HG03280 (cell line): Measurements from ENCODE around the gene RNF182.
"Not testable (repeated sequence)": the region's sequence is repeated elsewhere in the genome, so short reads cannot be mapped to it uniquely, and the experiment has no call there.

Experiments used
- ATAC-seq: cut with Tn5 transposase; IDR thresholded peaks from one replicate; pipeline ENCODE4 v1.9.1; 2021; ENCODE audit warnings: mild to moderate bottlenecking, moderate library complexity; ENCODE audit not compliant: unreplicated experiment

The RNF182 gene

GRCh38 chr6:13924949-13925881 is at the start of gene RNF182:
Gene RNF182, plus strand, starts transcription at chr6:13924952. Its CDS starts 52,168 bp downstream, at chr6:13977120.
- ATAC-seq = no peak

- no peak for ATAC-seq
Observed at GRCh38 chr6:13877051-13877450, 47.7 kb upstream of the RNF182 start.

GRCh38 chr6:13880061-13880663 is 44.6 kb upstream of the RNF182 start:
- ATAC-seq = not testable (repeated sequence)

DNA sequence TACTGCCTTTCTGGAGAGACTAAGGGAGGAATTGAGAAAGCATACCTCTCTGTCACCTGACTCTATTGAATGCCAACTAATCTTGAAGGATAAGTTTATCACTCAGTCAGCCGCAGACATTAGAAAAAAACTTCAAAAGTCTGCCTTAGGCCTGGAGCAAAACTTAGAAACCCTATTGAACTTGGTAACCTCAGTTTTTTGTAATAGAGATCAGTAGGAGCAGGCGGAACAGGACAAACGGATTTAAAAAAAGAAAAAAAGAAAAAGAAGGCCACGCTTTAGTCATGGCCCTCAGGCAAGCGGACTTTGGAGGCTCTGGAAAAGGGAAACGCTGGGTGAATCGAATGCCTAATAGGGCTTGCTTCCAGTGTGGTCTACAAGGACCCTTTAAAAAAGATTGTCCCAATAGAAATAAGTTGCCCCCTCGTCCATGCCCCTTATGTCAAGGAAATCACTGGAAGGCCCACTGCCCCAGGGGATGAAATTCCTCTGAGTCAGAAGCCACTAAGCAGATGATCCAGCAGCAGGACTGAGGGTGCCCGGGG is 43.1 kb upstream of the RNF182 start:
- no peak for ATAC-seq

DNA sequence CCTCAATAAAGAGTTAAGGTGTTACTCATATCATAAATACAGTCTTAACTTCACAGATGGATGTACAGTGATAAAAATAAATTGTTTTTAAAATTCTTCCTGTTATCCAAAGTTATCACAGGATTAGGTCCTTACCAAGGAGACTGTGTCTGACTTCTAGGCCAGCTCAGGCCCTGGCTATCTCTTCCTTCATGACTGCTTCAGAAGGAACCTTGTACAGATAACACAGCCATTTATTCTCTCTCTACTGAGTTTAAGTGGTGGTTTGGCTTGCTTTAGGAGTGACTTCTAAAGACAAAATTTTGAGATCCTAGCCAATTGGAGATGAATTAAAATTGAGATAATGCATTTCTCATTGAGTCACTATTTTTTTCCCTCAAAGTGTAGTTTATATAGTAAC is 40.8 kb upstream of the RNF182 start:
- ATAC-seq = no peak

GRCh38 chr6:13884397-13884796 is 40.4 kb upstream of the RNF182 start:
- no peak for ATAC-seq

DNA sequence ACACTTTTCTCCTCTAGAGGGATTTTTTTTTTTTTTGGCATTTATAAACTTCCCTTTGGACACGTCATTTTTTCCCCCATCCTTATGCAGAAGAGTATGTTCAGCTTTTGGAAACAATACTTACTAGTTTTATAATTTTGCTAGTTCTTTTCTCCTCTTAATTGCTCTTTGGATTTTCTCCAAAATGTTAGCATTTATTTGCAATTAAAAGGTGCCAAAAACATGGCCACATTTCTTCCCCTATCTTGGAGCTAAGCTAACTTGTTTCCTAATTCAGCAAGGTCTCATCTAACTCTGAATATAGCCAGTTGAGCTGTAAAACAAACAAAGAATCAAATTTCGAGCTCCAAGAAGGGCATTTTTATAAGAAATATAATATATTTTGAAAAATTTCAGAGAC is 39.2 kb upstream of the RNF182 start:
- ATAC-seq = no peak

GRCh38 chr6:13886949-13887348 is 37.8 kb upstream of the RNF182 start:
- no peak for ATAC-seq

DNA sequence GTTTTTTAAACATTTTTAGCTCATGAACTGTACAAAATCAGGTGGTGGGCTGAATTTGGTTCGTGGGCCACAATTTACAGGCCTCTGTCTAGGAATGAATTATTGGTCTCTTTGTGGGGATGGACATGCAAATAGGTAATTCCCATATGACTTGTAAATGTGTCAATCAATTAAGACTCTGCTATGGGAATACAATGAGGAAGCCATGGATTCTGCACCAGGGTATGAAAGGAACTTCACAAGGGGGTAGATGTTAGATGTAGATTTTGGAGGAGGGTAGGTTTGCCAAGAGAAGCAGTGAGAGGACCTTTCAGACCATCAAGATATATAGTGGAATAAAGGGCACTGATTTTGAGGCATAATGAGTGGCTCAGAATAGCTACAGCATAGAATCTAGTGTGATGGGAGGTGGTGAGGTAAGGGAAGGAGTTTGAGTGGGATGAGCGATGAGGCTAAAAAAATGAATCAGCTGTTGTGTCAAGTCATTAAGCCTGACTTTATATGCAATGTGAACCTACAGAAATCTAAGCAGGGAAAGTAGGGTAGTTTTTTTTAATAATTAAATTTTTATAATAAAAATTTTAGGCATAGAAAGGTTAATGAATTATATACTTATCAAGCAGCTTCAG is 32.6 kb upstream of the RNF182 start:
- ATAC-seq = no peak

DNA sequence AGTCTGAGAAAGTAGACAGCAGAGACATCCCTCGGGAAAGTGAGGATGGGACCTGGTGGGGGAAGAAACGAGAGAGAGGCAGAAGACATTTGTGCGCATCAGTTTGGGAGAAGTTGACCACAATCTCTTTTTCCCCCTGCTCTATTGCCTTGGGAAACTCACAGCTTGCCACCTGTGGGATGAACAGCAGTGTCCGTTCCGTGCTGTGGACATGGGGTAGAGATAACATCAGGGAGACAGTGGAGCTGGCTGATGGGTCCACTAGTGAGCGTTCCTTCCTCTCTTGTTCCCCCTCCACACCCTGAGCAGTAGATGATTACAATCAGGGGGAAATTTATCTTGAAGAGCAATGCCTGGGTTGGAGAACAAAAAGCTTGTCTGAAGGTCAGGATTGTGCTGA is 21.8 kb upstream of the RNF182 start:
- no peak for ATAC-seq

GRCh38 chr6:13903364-13903763 is 21.4 kb upstream of the RNF182 start:
- ATAC-seq = no peak

GRCh38 chr6:13907001-13907350 is 17.8 kb upstream of the RNF182 start:
- ATAC-seq = no peak

- no peak for ATAC-seq
Observed at GRCh38 chr6:13907614-13908215, 17.0 kb upstream of the RNF182 start.

- no peak for ATAC-seq
Observed at GRCh38 chr6:13908955-13909381, 15.8 kb upstream of the RNF182 start.

GRCh38 chr6:13910443-13910842 is 14.3 kb upstream of the RNF182 start:
- no peak for ATAC-seq

GRCh38 chr6:13911337-13911736 is 13.4 kb upstream of the RNF182 start:
- no peak for ATAC-seq

DNA sequence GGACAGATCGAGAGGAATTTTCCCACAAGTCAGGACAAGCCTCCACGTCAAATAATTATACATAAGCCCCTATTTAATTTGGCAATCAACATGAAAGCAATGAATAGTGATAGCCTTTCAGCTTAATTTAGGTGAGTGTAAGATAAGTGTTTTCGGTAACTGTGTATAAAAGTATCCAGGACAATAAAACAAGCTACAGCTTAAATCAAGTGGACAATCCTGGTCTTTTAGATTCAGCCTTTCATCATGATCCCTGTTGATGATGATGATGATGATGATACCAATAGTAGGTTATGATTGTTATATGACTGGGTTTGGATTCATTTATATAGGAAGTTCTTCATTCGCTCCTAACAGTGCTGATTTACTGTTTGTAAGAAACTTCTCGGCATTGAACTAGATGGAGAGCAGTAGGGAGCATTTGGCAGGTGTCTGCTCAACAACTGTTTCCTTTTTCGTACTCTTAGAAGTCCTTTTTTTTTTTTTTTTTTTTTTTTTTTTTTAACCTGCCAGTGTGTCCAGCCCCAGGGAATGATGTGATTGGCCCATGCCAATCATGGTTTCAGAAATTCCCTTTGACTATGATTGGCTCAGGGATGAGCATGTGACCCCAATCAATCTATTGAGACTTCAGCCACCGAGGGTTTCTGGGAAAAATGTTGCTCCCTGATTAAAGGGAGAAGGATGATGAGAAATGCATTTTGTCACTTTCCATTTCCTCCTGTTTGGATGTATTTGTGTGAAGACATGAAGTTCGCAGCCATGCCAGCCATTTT is 11.3 kb upstream of the RNF182 start:
- ATAC-seq = no peak

DNA sequence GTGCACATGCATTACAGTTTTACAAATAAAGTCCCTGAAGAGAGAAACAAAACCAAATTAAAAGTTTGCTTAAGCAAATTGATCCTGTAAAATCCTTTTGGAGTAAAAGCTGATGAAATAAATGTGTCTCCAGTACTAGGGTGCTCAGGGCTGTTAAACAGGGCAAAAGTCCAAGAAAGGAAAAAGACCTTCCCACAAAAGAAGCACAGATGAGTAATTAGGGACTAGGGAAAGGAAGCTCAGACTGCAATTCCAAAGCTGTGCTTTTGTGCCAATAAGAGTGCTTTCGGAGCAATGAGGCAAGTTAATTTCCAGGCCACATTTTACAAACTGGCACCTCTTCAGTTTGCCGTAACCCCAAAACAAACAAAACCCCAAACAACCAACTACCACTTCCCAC is 10.4 kb upstream of the RNF182 start:
- ATAC-seq = no peak

DNA sequence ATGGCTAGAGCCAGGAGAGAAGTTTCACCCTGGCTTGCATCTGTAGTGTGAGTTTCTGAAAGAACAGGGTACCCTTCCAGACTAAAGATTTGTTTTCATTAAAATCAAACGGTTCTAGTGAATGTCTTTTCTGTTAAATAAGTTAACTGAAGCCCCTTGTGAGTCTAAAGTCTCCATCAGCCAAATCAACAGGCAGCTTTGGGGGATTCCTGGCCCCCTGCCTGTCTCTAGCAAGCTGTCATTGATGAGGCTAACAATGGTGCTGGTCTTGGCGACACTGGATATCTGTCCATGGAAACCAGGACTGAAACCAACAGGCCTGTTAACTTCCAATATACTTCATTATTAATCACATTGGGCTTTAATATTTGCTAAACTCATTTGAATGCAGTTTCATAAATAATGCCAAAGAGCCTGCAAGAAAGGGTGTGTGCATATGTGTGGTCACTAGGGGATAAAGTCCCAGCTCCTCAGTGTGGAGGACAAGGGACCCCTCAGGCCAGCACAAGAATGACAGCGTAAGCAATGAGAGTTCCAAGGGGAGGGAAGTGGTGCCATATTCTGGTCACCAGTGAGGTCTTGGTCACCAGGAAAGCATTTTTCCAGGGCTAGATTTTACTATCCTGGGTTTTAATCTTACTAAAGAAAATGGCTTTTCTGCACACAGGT is 9.1 kb upstream of the RNF182 start:
- ATAC-seq = no peak
